ENCODE results near the gene LYL1.

GRCh38 chr19:13130886-13131490, 28.3 kb upstream of the LYL1 start:
- no peak for TF ChIP-seq POLR2AphosphoS5 (IDR thresholded peaks at IDR 0.05; ENCODE audit: low read depth, low read length)
- TF ChIP-seq POLR2A (IDR thresholded peaks at IDR 0.05; ENCODE audit: low read depth, low read length), result no peak

Data from GM12891 (cell line).